ENCODE measurements around the gene PRAC1. TPM values are rescaled to one million over a fixed set of nuclear protein-coding genes. Genes with fewer than 3 reads are reported as not detected.

The PRAC1 gene
- total and polyA plus RNA-seq, 10 of the 15 experiments (the other 5 are each of a cell fraction or from before 2014, with no cell fraction given) = not detected

DNA sequence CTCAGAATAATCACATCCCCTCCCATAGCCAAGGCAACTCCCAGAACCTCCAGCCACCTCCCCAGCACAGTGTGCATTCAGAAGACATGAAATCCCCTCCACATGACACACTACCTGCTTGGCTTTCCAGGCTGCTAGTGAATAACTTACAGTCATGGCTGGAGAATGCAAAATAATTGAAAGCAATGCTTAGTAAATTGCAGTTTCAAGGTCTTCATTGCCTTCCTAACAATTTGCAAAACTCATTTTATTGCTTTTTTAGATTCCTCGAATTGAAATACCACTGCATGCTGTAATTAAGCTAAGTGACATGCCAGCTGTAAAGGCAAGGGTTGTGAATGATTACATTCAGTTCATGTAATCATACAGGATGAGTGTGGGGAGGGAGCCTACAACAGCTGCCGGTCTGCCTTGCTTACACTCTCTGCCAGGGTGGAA, 35.2 kb upstream of the PRAC1 start (continued):
- TF ChIP-seq, protein P1, sequence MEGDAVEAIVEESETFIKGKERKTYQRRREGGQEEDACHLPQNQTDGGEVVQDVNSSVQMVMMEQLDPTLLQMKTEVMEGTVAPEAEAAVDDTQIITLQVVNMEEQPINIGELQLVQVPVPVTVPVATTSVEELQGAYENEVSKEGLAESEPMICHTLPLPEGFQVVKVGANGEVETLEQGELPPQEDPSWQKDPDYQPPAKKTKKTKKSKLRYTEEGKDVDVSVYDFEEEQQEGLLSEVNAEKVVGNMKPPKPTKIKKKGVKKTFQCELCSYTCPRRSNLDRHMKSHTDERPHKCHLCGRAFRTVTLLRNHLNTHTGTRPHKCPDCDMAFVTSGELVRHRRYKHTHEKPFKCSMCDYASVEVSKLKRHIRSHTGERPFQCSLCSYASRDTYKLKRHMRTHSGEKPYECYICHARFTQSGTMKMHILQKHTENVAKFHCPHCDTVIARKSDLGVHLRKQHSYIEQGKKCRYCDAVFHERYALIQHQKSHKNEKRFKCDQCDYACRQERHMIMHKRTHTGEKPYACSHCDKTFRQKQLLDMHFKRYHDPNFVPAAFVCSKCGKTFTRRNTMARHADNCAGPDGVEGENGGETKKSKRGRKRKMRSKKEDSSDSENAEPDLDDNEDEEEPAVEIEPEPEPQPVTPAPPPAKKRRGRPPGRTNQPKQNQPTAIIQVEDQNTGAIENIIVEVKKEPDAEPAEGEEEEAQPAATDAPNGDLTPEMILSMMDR (IDR thresholded peaks at IDR 0.05 in 2 of 3, conservative IDR thresholded peaks at IDR 0.05 in 1 of 3; ENCODE audit: control insufficient read depth in 2 of 3, extremely low read depth in 1 of 3, insufficient read depth in 1 of 3, low read depth in 3 of 3, low read length in 3 of 3) = no peak
- TF ChIP-seq SMAD1 (IDR thresholded peaks at IDR 0.05; ENCODE audit: low read depth, partially characterized antibody) = no peak
- TF ChIP-seq, protein P2, sequence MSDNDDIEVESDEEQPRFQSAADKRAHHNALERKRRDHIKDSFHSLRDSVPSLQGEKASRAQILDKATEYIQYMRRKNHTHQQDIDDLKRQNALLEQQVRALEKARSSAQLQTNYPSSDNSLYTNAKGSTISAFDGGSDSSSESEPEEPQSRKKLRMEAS (IDR thresholded peaks at IDR 0.05; ENCODE audit: low read depth, low read length) = no peak
- TF ChIP-seq HDAC6 (IDR thresholded peaks at IDR 0.05; ENCODE audit: unreplicated experiment) = no peak
- TF ChIP-seq JUND (IDR thresholded peaks at IDR 0.05; ENCODE audit: low read depth, low read length) = no peak
- TF ChIP-seq, protein P3, sequence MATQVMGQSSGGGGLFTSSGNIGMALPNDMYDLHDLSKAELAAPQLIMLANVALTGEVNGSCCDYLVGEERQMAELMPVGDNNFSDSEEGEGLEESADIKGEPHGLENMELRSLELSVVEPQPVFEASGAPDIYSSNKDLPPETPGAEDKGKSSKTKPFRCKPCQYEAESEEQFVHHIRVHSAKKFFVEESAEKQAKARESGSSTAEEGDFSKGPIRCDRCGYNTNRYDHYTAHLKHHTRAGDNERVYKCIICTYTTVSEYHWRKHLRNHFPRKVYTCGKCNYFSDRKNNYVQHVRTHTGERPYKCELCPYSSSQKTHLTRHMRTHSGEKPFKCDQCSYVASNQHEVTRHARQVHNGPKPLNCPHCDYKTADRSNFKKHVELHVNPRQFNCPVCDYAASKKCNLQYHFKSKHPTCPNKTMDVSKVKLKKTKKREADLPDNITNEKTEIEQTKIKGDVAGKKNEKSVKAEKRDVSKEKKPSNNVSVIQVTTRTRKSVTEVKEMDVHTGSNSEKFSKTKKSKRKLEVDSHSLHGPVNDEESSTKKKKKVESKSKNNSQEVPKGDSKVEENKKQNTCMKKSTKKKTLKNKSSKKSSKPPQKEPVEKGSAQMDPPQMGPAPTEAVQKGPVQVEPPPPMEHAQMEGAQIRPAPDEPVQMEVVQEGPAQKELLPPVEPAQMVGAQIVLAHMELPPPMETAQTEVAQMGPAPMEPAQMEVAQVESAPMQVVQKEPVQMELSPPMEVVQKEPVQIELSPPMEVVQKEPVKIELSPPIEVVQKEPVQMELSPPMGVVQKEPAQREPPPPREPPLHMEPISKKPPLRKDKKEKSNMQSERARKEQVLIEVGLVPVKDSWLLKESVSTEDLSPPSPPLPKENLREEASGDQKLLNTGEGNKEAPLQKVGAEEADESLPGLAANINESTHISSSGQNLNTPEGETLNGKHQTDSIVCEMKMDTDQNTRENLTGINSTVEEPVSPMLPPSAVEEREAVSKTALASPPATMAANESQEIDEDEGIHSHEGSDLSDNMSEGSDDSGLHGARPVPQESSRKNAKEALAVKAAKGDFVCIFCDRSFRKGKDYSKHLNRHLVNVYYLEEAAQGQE (IDR thresholded peaks at IDR 0.05; ENCODE audit: low read depth, low read length) = no peak
- TF ChIP-seq, protein P4, sequence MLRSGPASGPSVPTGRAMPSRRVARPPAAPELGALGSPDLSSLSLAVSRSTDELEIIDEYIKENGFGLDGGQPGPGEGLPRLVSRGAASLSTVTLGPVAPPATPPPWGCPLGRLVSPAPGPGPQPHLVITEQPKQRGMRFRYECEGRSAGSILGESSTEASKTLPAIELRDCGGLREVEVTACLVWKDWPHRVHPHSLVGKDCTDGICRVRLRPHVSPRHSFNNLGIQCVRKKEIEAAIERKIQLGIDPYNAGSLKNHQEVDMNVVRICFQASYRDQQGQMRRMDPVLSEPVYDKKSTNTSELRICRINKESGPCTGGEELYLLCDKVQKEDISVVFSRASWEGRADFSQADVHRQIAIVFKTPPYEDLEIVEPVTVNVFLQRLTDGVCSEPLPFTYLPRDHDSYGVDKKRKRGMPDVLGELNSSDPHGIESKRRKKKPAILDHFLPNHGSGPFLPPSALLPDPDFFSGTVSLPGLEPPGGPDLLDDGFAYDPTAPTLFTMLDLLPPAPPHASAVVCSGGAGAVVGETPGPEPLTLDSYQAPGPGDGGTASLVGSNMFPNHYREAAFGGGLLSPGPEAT (IDR thresholded peaks at IDR 0.05; ENCODE audit: low read depth) = no peak

Measured in GM12878 (cell line).